ENCODE data around the gene PDS5A.

DNA sequence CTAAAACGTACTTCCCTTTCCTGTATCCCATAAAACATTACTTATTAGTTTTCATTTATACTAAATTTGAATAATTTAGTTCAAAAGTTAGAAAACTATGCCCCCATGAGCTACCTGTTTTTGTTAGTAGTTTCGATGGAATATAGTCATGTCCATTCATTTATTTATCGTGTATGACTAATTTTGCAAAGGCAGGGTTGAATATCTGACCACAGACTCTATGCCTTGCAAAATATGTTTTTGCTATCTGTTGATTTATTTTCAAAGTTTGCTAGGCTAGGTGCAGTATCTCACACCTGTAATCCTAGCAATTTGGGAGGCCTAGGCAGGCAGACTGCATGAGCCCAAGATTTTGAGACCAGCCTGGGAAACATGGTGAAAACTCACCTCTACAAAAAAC is 78.4 kb downstream of the PDS5A start:
- TF ChIP-seq, protein P1, sequence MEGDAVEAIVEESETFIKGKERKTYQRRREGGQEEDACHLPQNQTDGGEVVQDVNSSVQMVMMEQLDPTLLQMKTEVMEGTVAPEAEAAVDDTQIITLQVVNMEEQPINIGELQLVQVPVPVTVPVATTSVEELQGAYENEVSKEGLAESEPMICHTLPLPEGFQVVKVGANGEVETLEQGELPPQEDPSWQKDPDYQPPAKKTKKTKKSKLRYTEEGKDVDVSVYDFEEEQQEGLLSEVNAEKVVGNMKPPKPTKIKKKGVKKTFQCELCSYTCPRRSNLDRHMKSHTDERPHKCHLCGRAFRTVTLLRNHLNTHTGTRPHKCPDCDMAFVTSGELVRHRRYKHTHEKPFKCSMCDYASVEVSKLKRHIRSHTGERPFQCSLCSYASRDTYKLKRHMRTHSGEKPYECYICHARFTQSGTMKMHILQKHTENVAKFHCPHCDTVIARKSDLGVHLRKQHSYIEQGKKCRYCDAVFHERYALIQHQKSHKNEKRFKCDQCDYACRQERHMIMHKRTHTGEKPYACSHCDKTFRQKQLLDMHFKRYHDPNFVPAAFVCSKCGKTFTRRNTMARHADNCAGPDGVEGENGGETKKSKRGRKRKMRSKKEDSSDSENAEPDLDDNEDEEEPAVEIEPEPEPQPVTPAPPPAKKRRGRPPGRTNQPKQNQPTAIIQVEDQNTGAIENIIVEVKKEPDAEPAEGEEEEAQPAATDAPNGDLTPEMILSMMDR (IDR thresholded peaks at IDR 0.05) = no peak
- TF ChIP-seq POLR2A (IDR thresholded peaks at IDR 0.05) = no peak

Data from heart left ventricle (tissue), 13 donors.